Caki2 (cell line): Measurements from ENCODE around the gene ANKRD10. TPM values are rescaled to one million over a fixed set of nuclear protein-coding genes. Genes with fewer than 3 reads are reported as not detected.
"Not testable (repeated sequence)": the region's sequence is repeated elsewhere in the genome, so short reads cannot be mapped to it uniquely, and the experiment has no call there.

Experiments used
- DNase-seq: peaks from one replicate; pipeline ENCODE4 v3.0.0-alpha.2; 2015; ENCODE audit warnings: low read depth
- in situ Hi-C: cut with HindIII; loops from 2 replicates; pipeline ENCODE4 v1.10.0; 2016; ENCODE audit warnings: low sequenced_read_pairs, low pct_unique_long_range_greater_than_20kb, mixed read lengths
- total RNA-seq: library from RNA; depleted of rRNA; stranded (reverse); fragments of >200 nt; shearing (Covaris generic); gene quantifications from 2 replicates; pipeline ENCODE4 v1.2.3, GENCODE V29; 2014; ENCODE audit warnings: low replicate concordance; rRNA removed

ANKRD10 gene
- total RNA-seq, result 36.1 and 53.3 TPM in 2 replicates

GRCh38 chr13:110915057-110915873, at the start of gene ANKRD10:
Gene ANKRD10, minus strand, starts transcription at chr13:110915069. Its CDS starts 135 bp downstream, at chr13:110914934.
- in situ Hi-C loops, result no loop called here

GRCh38 chr13:110964229-110965037, 49.6 kb upstream of the ANKRD10 start:
- no peak for DNase-seq
- in situ Hi-C loops, result no loop called here

More at GRCh38 chr13:110915057-110915873, at the start of gene ANKRD10:
- DNase-seq, result peak; percentile 95

- DNase-seq, result no peak
- in situ Hi-C loops, result no loop called here
Observed at GRCh38 chr13:110963554-110963970, 48.7 kb upstream of the ANKRD10 start.

GRCh38 chr13:110961959-110962358, 47.1 kb upstream of the ANKRD10 start:
- in situ Hi-C loops, result no loop called here
- peak; percentile 12 for DNase-seq

- in situ Hi-C loops, result no loop called here
Observed at GRCh38 chr13:110960204-110960603, 45.3 kb upstream of the ANKRD10 start.

GRCh38 chr13:110957931-110958330, 43.1 kb upstream of the ANKRD10 start:
- DNase-seq, result no peak
- in situ Hi-C loops, result no loop called here

More at GRCh38 chr13:110960204-110960603, 45.3 kb upstream of the ANKRD10 start:
- DNase-seq, result no peak

- DNase-seq, result peak; percentile 48
Observed at GRCh38 chr13:110957181-110957884, 42.5 kb upstream of the ANKRD10 start.

GRCh38 chr13:110956216-110956615, 41.3 kb upstream of the ANKRD10 start:
- DNase-seq, in situ Hi-C loops: not testable (repeated sequence)

More at GRCh38 chr13:110957181-110957884, 42.5 kb upstream of the ANKRD10 start:
- in situ Hi-C loops, result no loop called here

- peak; percentile 23 for DNase-seq
- in situ Hi-C loops, result not testable (repeated sequence)
Observed at GRCh38 chr13:110955608-110956007, 40.7 kb upstream of the ANKRD10 start.

GRCh38 chr13:110955072-110955503, 40.2 kb upstream of the ANKRD10 start:
- DNase-seq, result peak; percentile 92
- in situ Hi-C loops, result not testable (repeated sequence)

GRCh38 chr13:110954533-110954920, 39.7 kb upstream of the ANKRD10 start:
- in situ Hi-C loops, DNase-seq: not testable (repeated sequence)

- DNase-seq, result no peak
- in situ Hi-C loops, result no loop called here
Observed at GRCh38 chr13:110953833-110954532, 39.1 kb upstream of the ANKRD10 start.

- in situ Hi-C loops, result no loop called here
- DNase-seq, result no peak
Observed at GRCh38 chr13:110953416-110953815, 38.5 kb upstream of the ANKRD10 start.

- DNase-seq, in situ Hi-C loops: not testable (repeated sequence)
Observed at GRCh38 chr13:110952135-110952534, 37.3 kb upstream of the ANKRD10 start.

- DNase-seq, result no peak
- in situ Hi-C loops, result no loop called here
Observed at GRCh38 chr13:110950819-110951570, 36.1 kb upstream of the ANKRD10 start.

- in situ Hi-C loops, result no loop called here
- no peak for DNase-seq
Observed at GRCh38 chr13:110950356-110950755, 35.5 kb upstream of the ANKRD10 start.

GRCh38 chr13:110949628-110950027, 34.8 kb upstream of the ANKRD10 start:
- in situ Hi-C loops, result no loop called here
- no peak for DNase-seq
